ENCODE data around the gene SULT1C4. TPM values are rescaled to one million over a fixed set of nuclear protein-coding genes. Genes with fewer than 3 reads are reported as not detected.

Gene SULT1C4
- total RNA-seq, 1 donor: not detected

GRCh38 chr2:108412995-108413710 is 35.4 kb downstream of the SULT1C4 start:
- Histone ChIP-seq H2AFZ (ENCODE audit: low read length) (no peak overlapping the region), H3K4me3 (ENCODE audit: insufficient read depth, low read length) (no peak overlapping the region), H3K79me2 (ENCODE audit: insufficient read depth, low read length) (no peaks in the 10 kb centered on the region), H3K36me3 (ENCODE audit: insufficient read depth, low read length) (no peaks in the 10 kb centered on the region), H4K20me1 (ENCODE audit: insufficient read depth, low read length) (no peaks in the 10 kb centered on the region), H3K4me2 (ENCODE audit: insufficient read depth, low read length) (no peak overlapping the region), H3K27me3 (ENCODE audit: insufficient read depth, low read length) (no peaks in the 10 kb centered on the region), H3K27ac (ENCODE audit: low read depth, low read length) (no peak overlapping the region), H3K9me3 (ENCODE audit: low read depth, low read length) (no peaks in the 10 kb centered on the region), H3K4me1 (ENCODE audit: insufficient read depth, low read length) (peaks cover 5% of the 10 kb centered on the region)
- TF ChIP-seq CTCF (IDR thresholded peaks at IDR 0.05; ENCODE audit: extremely low read depth, low read depth, low read length): no peak
- no peak for DNase-seq (ENCODE audit: insufficient read length, low spot score, missing footprints)

GRCh38 chr2:108413711-108414095 is 35.9 kb downstream of the SULT1C4 start:
- Histone ChIP-seq H3K36me3 (ENCODE audit: insufficient read depth, low read length) (no peaks in the 10 kb centered on the region), H3K79me2 (ENCODE audit: insufficient read depth, low read length) (no peaks in the 10 kb centered on the region), H3K4me1 (ENCODE audit: insufficient read depth, low read length) (peaks cover 5% of the 10 kb centered on the region), H2AFZ (ENCODE audit: low read length) (no peak overlapping the region), H3K27ac (ENCODE audit: low read depth, low read length) (no peak overlapping the region), H3K9me3 (ENCODE audit: low read depth, low read length) (no peaks in the 10 kb centered on the region), H3K4me2 (ENCODE audit: insufficient read depth, low read length) (no peak overlapping the region), H4K20me1 (ENCODE audit: insufficient read depth, low read length) (no peaks in the 10 kb centered on the region), H3K4me3 (ENCODE audit: insufficient read depth, low read length) (no peak overlapping the region), H3K27me3 (ENCODE audit: insufficient read depth, low read length) (no peaks in the 10 kb centered on the region)
- no peak for DNase-seq (ENCODE audit: insufficient read length, low spot score, missing footprints)
- TF ChIP-seq CTCF (IDR thresholded peaks at IDR 0.05; ENCODE audit: extremely low read depth, low read depth, low read length): no peak

GRCh38 chr2:108414256-108414876 is 36.6 kb downstream of the SULT1C4 start:
- DNase-seq (ENCODE audit: insufficient read length, low spot score, missing footprints): no peak
- no peaks in the 10 kb centered on the region for H4K20me1 ChIP-seq (ENCODE audit: insufficient read depth, low read length)
- H3K36me3 ChIP-seq (ENCODE audit: insufficient read depth, low read length): no peaks in the 10 kb centered on the region
- no peaks in the 10 kb centered on the region for H3K27me3 ChIP-seq (ENCODE audit: insufficient read depth, low read length)
- TF ChIP-seq CTCF (IDR thresholded peaks at IDR 0.05; ENCODE audit: extremely low read depth, low read depth, low read length): no peak
- no peaks in the 10 kb centered on the region for H3K79me2 ChIP-seq (ENCODE audit: insufficient read depth, low read length)
- no peak overlapping the region for H3K4me2 ChIP-seq (ENCODE audit: insufficient read depth, low read length)
- H3K4me1 ChIP-seq (ENCODE audit: insufficient read depth, low read length): peaks cover 5% of the 10 kb centered on the region
- H3K9me3 ChIP-seq (ENCODE audit: low read depth, low read length): no peaks in the 10 kb centered on the region
- H3K27ac ChIP-seq (ENCODE audit: low read depth, low read length): no peak overlapping the region
- no peak overlapping the region for H2AFZ ChIP-seq (ENCODE audit: low read length)
- H3K4me3 ChIP-seq (ENCODE audit: insufficient read depth, low read length): no peak overlapping the region

- H2AFZ ChIP-seq (ENCODE audit: low read length): no peak overlapping the region
- H3K27me3 ChIP-seq (ENCODE audit: insufficient read depth, low read length): no peaks in the 10 kb centered on the region
- H3K4me2 ChIP-seq (ENCODE audit: insufficient read depth, low read length): no peak overlapping the region
- H4K20me1 ChIP-seq (ENCODE audit: insufficient read depth, low read length): no peaks in the 10 kb centered on the region
- H3K9me3 ChIP-seq (ENCODE audit: low read depth, low read length): no peaks in the 10 kb centered on the region
- H3K4me3 ChIP-seq (ENCODE audit: insufficient read depth, low read length): no peak overlapping the region
- TF ChIP-seq CTCF (IDR thresholded peaks at IDR 0.05; ENCODE audit: extremely low read depth, low read depth, low read length): no peak
- H3K79me2 ChIP-seq (ENCODE audit: insufficient read depth, low read length): no peaks in the 10 kb centered on the region
- H3K27ac ChIP-seq (ENCODE audit: low read depth, low read length): no peak overlapping the region
- DNase-seq (ENCODE audit: insufficient read length, low spot score, missing footprints): no peak
- peaks cover 5% of the 10 kb centered on the region for H3K4me1 ChIP-seq (ENCODE audit: insufficient read depth, low read length)
- H3K36me3 ChIP-seq (ENCODE audit: insufficient read depth, low read length): no peaks in the 10 kb centered on the region
These were observed 37.2 kb downstream of the SULT1C4 start for GRCh38 chr2:108414945-108415344.

All from osteoblast (primary cell).